CD4-positive, alpha-beta memory T cell (primary cell): ENCODE results near the gene KRTAP4-16. TPM values are rescaled to one million over a fixed set of nuclear protein-coding genes. Genes with fewer than 3 reads are reported as not detected.

Experiments
- CTCF ChIA-PET: fragments of 350-600 bp; sonication (Branson Sonifier 250); formaldehyde crosslinking; loops from one replicate; lab custom pipeline; 2021; ENCODE audit warnings: inconsistent platforms; ENCODE audit not compliant: partially characterized antibody; lab: Charles Lee
- POLR2A ChIA-PET: fragments of 350-600 bp; sonication (Branson Sonifier 250); formaldehyde crosslinking; loops from one replicate; lab custom pipeline; 2021; ENCODE audit not compliant: partially characterized antibody; lab: Charles Lee
- DNase-seq, 5 donors: peaks; one replicate each; pipeline versions ENCODE4 v3.0.0 to v3.0.0-alpha.2; 2020 to 2022; ENCODE audit warnings: mixed read lengths in 1 of 5
- H3K27ac ChIP-seq: one replicate; pipeline ENCODE4 v1.7.0; 2013; ENCODE audit warnings: low read depth, low read length
- H3K27me3 ChIP-seq: 2 replicates; pipeline ENCODE4 v1.7.0; 2013; ENCODE audit warnings: mild to moderate bottlenecking, low read length, moderate library complexity; ENCODE audit not compliant: insufficient read depth
- H3K36me3 ChIP-seq: 2 replicates; pipeline ENCODE4 v1.7.0; 2013; ENCODE audit warnings: mild to moderate bottlenecking, low read length, moderate library complexity; ENCODE audit not compliant: insufficient read depth
- H3K4me1 ChIP-seq: 2 replicates; pipeline ENCODE4 v1.7.0; 2013; ENCODE audit warnings: mild to moderate bottlenecking, low read length, moderate library complexity; ENCODE audit not compliant: insufficient read depth
- H3K4me3 ChIP-seq, 2 donors: one replicate each; pipeline ENCODE4 v1.7.0; 2013; ENCODE audit warnings: low read length in 2 of 2, mild to moderate bottlenecking in 1 of 2
- H3K9me3 ChIP-seq, 2 donors: one replicate each; pipeline ENCODE4 v1.7.0; 2013; ENCODE audit warnings: low read length in 2 of 2, control low read depth in 1 of 2; ENCODE audit not compliant: control insufficient read depth in 1 of 2
- H3K27ac Mint-ChIP-seq, 7 donors: one replicate each; pipeline ENCODE4 v1.8.0; 2020 to 2021; ENCODE audit warnings: mixed read lengths in 7 of 7, mild to moderate bottlenecking in 6 of 7, inconsistent platforms in 3 of 7, moderate library complexity in 3 of 7
- H3K27me3 Mint-ChIP-seq, 2 donors: one replicate each; pipeline ENCODE4 v1.8.0; 2020 to 2021; ENCODE audit warnings: mixed read lengths in 2 of 2
- H3K36me3 Mint-ChIP-seq, 2 donors: one replicate each; pipeline ENCODE4 v1.8.0; 2020 to 2021; ENCODE audit warnings: mixed read lengths in 2 of 2, inconsistent platforms in 1 of 2, mild to moderate bottlenecking in 1 of 2
- H3K4me1 Mint-ChIP-seq, 4 donors: one replicate each; pipeline ENCODE4 v1.8.0; 2020 to 2021; ENCODE audit warnings: mixed read lengths in 4 of 4, mild to moderate bottlenecking in 1 of 4
- H3K4me3 Mint-ChIP-seq, 8 donors: one replicate each; pipeline ENCODE4 v1.8.0; 2020 to 2021; ENCODE audit warnings: mixed read lengths in 8 of 8, mild to moderate bottlenecking in 7 of 8, moderate library complexity in 6 of 8, inconsistent platforms in 3 of 8
- H3K9me3 Mint-ChIP-seq, 8 donors: one replicate each; pipeline ENCODE4 v1.8.0; 2020 to 2021; ENCODE audit warnings: mixed read lengths in 8 of 8, mild to moderate bottlenecking in 5 of 8, inconsistent platforms in 3 of 8, moderate library complexity in 1 of 8
- intact Hi-C: fragments of 100-400 bp; cut with micrococcal nuclease; formaldehyde crosslinking; loops from one replicate; pipeline ENCODE4 v1.15.1; 2023
- polyA plus RNA-seq, 2 donors: library from polyadenylated mRNA; unstranded; fragments of 300-500 nt; fragmentation: Illumina TruSeq; gene quantifications; one replicate each; pipeline ENCODE4 v1.2.3, GENCODE V29; 2021
- total RNA-seq, 2 experiments: library from RNA; stranded (reverse); gene quantifications; one replicate each; pipeline ENCODE4 v1.2.3, GENCODE V29; 2021

The KRTAP4-16 gene
- total and polyA plus RNA-seq, 4 experiments from 2014 or later: not detected

- Mint-ChIP-seq H3K36me3 (peaks cover 0 to 3% of the 10 kb centered on the region in 2 donors), H3K27ac (no peak overlapping the region), H3K4me1 (peaks cover 0 to 5% (median 1%) of the 10 kb centered on the region in 4 donors), H3K4me3 (no peak overlapping the region), H3K27me3 (peaks cover 12 to 35% of the 10 kb centered on the region in 2 donors), H3K9me3 (peaks cover 0 to 7% (median 1%) of the 10 kb centered on the region in 8 donors)
- POLR2A ChIA-PET: no interaction called here
- no peaks in the 10 kb centered on the region for H3K4me1 ChIP-seq
- H3K9me3 ChIP-seq: no peaks in the 10 kb centered on the region
- intact Hi-C loops: no loop called here
- H3K27ac ChIP-seq: no peak overlapping the region
- H3K4me3 ChIP-seq: no peak overlapping the region
- CTCF ChIA-PET: no interaction called here
- no peak for DNase-seq
- H3K27me3 ChIP-seq: no peaks in the 10 kb centered on the region
- H3K36me3 ChIP-seq: no peaks in the 10 kb centered on the region
Measured at GRCh38 chr17:41054025-41054424, 48.0 kb downstream of the KRTAP4-16 start.

GRCh38 chr17:41052566-41052965 is 49.4 kb downstream of the KRTAP4-16 start:
- no peaks in the 10 kb centered on the region for H3K4me1 ChIP-seq
- Mint-ChIP-seq H3K9me3 (peaks cover 0 to 5% (median 1%) of the 10 kb centered on the region in 8 donors), H3K36me3 (peaks cover 0 to 2% of the 10 kb centered on the region in 2 donors), H3K4me3 (no peak overlapping the region), H3K27ac (no peak overlapping the region), H3K27me3 (peaks cover 14 to 35% of the 10 kb centered on the region in 2 donors), H3K4me1 (peaks cover 0 to 5% (median 1%) of the 10 kb centered on the region in 4 donors)
- intact Hi-C loops: no loop called here
- CTCF ChIA-PET: no interaction called here
- no peaks in the 10 kb centered on the region for H3K27me3 ChIP-seq
- no peaks in the 10 kb centered on the region for H3K36me3 ChIP-seq
- H3K9me3 ChIP-seq: no peaks in the 10 kb centered on the region
- H3K4me3 ChIP-seq: no peak overlapping the region
- H3K27ac ChIP-seq: no peak overlapping the region
- no peak for DNase-seq
- POLR2A ChIA-PET: no interaction called here

Other genes starting within 250 kb of the KRTAP4-16 start
Only the 30 nearest of the 39 such genes appear.
- gene KRT39, start 135.3 kb downstream of the KRTAP4-16 start, total RNA-seq: not detected
- gene KRT39, start 135.3 kb downstream of the KRTAP4-16 start, polyA plus RNA-seq: not detected
- gene KRT40, start 117.9 kb downstream of the KRTAP4-16 start, total RNA-seq: not detected
- not detected for gene KRT40, start 117.9 kb downstream of the KRTAP4-16 start, polyA plus RNA-seq
- gene KRTAP3-3, start 108.0 kb downstream of the KRTAP4-16 start, total RNA-seq: not detected
- not detected for gene KRTAP3-3, start 108.0 kb downstream of the KRTAP4-16 start, polyA plus RNA-seq
- gene KRTAP3-2, start 102.3 kb downstream of the KRTAP4-16 start, total RNA-seq: not detected
- not detected for gene KRTAP3-2, start 102.3 kb downstream of the KRTAP4-16 start, polyA plus RNA-seq
- not detected for gene KRTAP3-1, start 93.1 kb downstream of the KRTAP4-16 start, total RNA-seq
- not detected for gene KRTAP3-1, start 93.1 kb downstream of the KRTAP4-16 start, polyA plus RNA-seq
- gene KRTAP1-5, start 75.0 kb downstream of the KRTAP4-16 start, total RNA-seq: not detected
- not detected for gene KRTAP1-5, start 75.0 kb downstream of the KRTAP4-16 start, polyA plus RNA-seq
- not detected for gene KRTAP1-4, start 72.0 kb downstream of the KRTAP4-16 start, total RNA-seq
- gene KRTAP1-4, start 72.0 kb downstream of the KRTAP4-16 start, polyA plus RNA-seq: not detected
- gene KRTAP1-3, start 67.3 kb downstream of the KRTAP4-16 start, total RNA-seq: not detected
- not detected for gene KRTAP1-3, start 67.3 kb downstream of the KRTAP4-16 start, polyA plus RNA-seq
- gene KRTAP1-1, start 60.8 kb downstream of the KRTAP4-16 start, total RNA-seq: not detected
- gene KRTAP1-1, start 60.8 kb downstream of the KRTAP4-16 start, polyA plus RNA-seq: not detected
- not detected for gene KRTAP2-1, start 54.9 kb downstream of the KRTAP4-16 start, total RNA-seq
- gene KRTAP2-1, start 54.9 kb downstream of the KRTAP4-16 start, polyA plus RNA-seq: not detected
- gene KRTAP2-2, start 47.0 kb downstream of the KRTAP4-16 start, total RNA-seq: not detected
- not detected for gene KRTAP2-2, start 47.0 kb downstream of the KRTAP4-16 start, polyA plus RNA-seq
- gene KRTAP2-3, start 42.1 kb downstream of the KRTAP4-16 start, total RNA-seq: not detected
- not detected for gene KRTAP2-3, start 42.1 kb downstream of the KRTAP4-16 start, polyA plus RNA-seq
- not detected for gene KRTAP2-4, start 36.3 kb downstream of the KRTAP4-16 start, total RNA-seq
- gene KRTAP2-4, start 36.3 kb downstream of the KRTAP4-16 start, polyA plus RNA-seq: not detected
- not detected for gene KRTAP4-7, start 18.1 kb downstream of the KRTAP4-16 start, total RNA-seq
- not detected for gene KRTAP4-7, start 18.1 kb downstream of the KRTAP4-16 start, polyA plus RNA-seq
- not detected for gene KRTAP4-8, start 4.1 kb downstream of the KRTAP4-16 start, total RNA-seq
- not detected for gene KRTAP4-8, start 4.1 kb downstream of the KRTAP4-16 start, polyA plus RNA-seq
- gene KRTAP4-9, start 3.2 kb upstream of the KRTAP4-16 start, total RNA-seq: not detected
- gene KRTAP4-9, start 3.2 kb upstream of the KRTAP4-16 start, polyA plus RNA-seq: not detected
- not detected for gene KRTAP4-11, start 16.2 kb upstream of the KRTAP4-16 start, total RNA-seq
- not detected for gene KRTAP4-11, start 16.2 kb upstream of the KRTAP4-16 start, polyA plus RNA-seq
- not detected for gene KRTAP4-12, start 22.0 kb upstream of the KRTAP4-16 start, total RNA-seq
- not detected for gene KRTAP4-12, start 22.0 kb upstream of the KRTAP4-16 start, polyA plus RNA-seq
- not detected for gene KRTAP4-6, start 38.3 kb upstream of the KRTAP4-16 start, total RNA-seq
- gene KRTAP4-6, start 38.3 kb upstream of the KRTAP4-16 start, polyA plus RNA-seq: under 1 TPM in 1 of 2 donors, not detected in 1; 0.24 TPM
- gene KRTAP4-5, start 47.6 kb upstream of the KRTAP4-16 start, total RNA-seq: not detected
- not detected for gene KRTAP4-5, start 47.6 kb upstream of the KRTAP4-16 start, polyA plus RNA-seq
- not detected for gene KRTAP4-4, start 58.5 kb upstream of the KRTAP4-16 start, total RNA-seq
- gene KRTAP4-4, start 58.5 kb upstream of the KRTAP4-16 start, polyA plus RNA-seq: not detected
- not detected for gene KRTAP4-3, start 66.0 kb upstream of the KRTAP4-16 start, total RNA-seq
- gene KRTAP4-3, start 66.0 kb upstream of the KRTAP4-16 start, polyA plus RNA-seq: not detected
- not detected for gene KRTAP4-2, start 76.0 kb upstream of the KRTAP4-16 start, total RNA-seq
- gene KRTAP4-2, start 76.0 kb upstream of the KRTAP4-16 start, polyA plus RNA-seq: not detected
- not detected for gene KRTAP4-1, start 82.7 kb upstream of the KRTAP4-16 start, total RNA-seq
- gene KRTAP4-1, start 82.7 kb upstream of the KRTAP4-16 start, polyA plus RNA-seq: not detected
- gene KRTAP9-1, start 87.7 kb upstream of the KRTAP4-16 start, total RNA-seq: not detected
- not detected for gene KRTAP9-1, start 87.7 kb upstream of the KRTAP4-16 start, polyA plus RNA-seq
- gene KRTAP9-2, start 124.4 kb upstream of the KRTAP4-16 start, total RNA-seq: not detected
- not detected for gene KRTAP9-2, start 124.4 kb upstream of the KRTAP4-16 start, polyA plus RNA-seq
- not detected for gene KRTAP9-3, start 130.2 kb upstream of the KRTAP4-16 start, total RNA-seq
- gene KRTAP9-3, start 130.2 kb upstream of the KRTAP4-16 start, polyA plus RNA-seq: not detected
- not detected for gene KRTAP9-8, start 135.8 kb upstream of the KRTAP4-16 start, total RNA-seq
- not detected for gene KRTAP9-8, start 135.8 kb upstream of the KRTAP4-16 start, polyA plus RNA-seq
- not detected for gene KRTAP9-4, start 147.5 kb upstream of the KRTAP4-16 start, total RNA-seq
- gene KRTAP9-4, start 147.5 kb upstream of the KRTAP4-16 start, polyA plus RNA-seq: not detected
- not detected for gene KRTAP9-9, start 153.2 kb upstream of the KRTAP4-16 start, total RNA-seq
- not detected for gene KRTAP9-9, start 153.2 kb upstream of the KRTAP4-16 start, polyA plus RNA-seq